Activated CD4-positive, alpha-beta memory T cell treated with anti-CD3 and anti-CD28 coated beads, Interleukin-2, amount 10 ng/mL, durations not matched to agents 7 days and 5 days (primary cell): ENCODE measurements around the gene CHPF2. TPM values are rescaled to one million over a fixed set of nuclear protein-coding genes. Genes with fewer than 3 reads are reported as not detected.

ENCODE experiments used
- CTCF ChIA-PET: fragments of 350-600 bp; sonication (Branson Sonifier 250); formaldehyde crosslinking; loops from one replicate; lab custom pipeline; 2021; ENCODE audit warnings: antibody characterized with exemption, inconsistent platforms; lab: Charles Lee
- POLR2A ChIA-PET: fragments of 350-600 bp; sonication (Branson Sonifier 250); formaldehyde crosslinking; loops from one replicate; lab custom pipeline; 2021; ENCODE audit warnings: antibody characterized with exemption; lab: Charles Lee
- DNase-seq: peaks from one replicate; pipeline ENCODE4 v3.0.0-alpha.2; 2020
- H3K27ac Mint-ChIP-seq: one replicate; pipeline ENCODE4 v1.8.0; 2021; ENCODE audit warnings: mild to moderate bottlenecking, mixed read lengths
- H3K27me3 Mint-ChIP-seq: one replicate; pipeline ENCODE4 v1.8.0; 2021; ENCODE audit warnings: mixed read lengths
- H3K36me3 Mint-ChIP-seq: one replicate; pipeline ENCODE4 v1.8.0; 2021; ENCODE audit warnings: low read depth, mixed read lengths
- H3K4me1 Mint-ChIP-seq: one replicate; pipeline ENCODE4 v1.8.0; 2021; ENCODE audit warnings: mixed read lengths
- H3K4me3 Mint-ChIP-seq: one replicate; pipeline ENCODE4 v1.8.0; 2021; ENCODE audit warnings: mild to moderate bottlenecking, mixed read lengths
- H3K9me3 Mint-ChIP-seq: one replicate; pipeline ENCODE4 v1.8.0; 2021; ENCODE audit warnings: mixed read lengths
- total RNA-seq, 2 experiments: library from RNA; stranded (reverse); gene quantifications; one replicate each; pipeline ENCODE4 v1.2.3, GENCODE V29; 2021

Gene CHPF2
- total RNA-seq, 2 experiments from 2014 or later, result 56.0 to 56.4 TPM

DNA sequence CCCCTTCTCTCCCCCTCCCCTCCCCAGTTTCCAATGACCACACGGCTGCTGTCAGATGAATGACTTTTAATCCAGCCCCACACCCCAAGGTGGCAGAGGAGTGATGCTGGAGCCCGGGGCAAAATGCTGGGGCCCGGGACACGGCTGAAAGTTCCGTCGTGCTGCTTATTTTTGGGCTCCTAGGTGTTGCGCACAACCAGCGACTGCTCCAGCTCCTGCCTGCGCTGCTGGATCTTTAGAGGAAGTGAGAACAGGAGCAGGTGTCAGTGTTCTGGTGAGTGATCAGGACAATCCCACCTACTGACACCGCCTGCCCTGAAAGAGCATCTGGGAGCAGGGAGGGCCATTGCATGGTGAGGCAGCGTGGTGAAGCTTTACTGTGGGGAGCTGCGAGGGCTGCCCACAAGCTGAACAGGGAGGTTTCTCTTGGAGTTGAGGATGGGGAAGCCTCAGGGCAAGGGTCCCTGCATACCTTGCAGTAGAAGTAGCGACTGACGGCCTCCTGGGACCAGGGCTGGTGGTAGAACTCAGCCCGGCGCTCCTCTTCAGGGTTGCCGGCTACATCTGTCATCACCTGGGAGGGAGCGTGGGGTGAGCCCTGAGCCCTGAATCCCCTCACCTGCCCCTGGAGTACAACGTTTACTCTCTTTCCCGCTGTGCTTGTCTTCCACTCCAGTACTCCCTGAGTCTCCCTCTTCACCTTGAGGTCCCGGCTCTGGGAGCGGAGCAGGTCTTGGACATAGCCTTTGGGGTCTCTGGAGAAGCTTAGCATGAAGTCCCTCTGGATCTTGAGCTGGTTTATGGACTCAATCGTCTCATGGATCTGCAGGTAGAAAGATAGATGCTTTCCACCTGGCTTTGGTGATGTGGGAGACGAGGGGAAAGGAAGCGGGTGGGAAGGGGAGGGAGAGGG lies 6.9 kb downstream of the CHPF2 start:
- Mint-ChIP-seq H3K4me3 (no peak overlapping the region), H3K27ac (no peak overlapping the region), H3K36me3 (peaks cover 25% of the 10 kb centered on the region), H3K9me3 (no peaks in the 10 kb centered on the region), H3K4me1 (peaks cover 27% of the 10 kb centered on the region), H3K27me3 (no peaks in the 10 kb centered on the region)
- ChIA-PET CTCF (interaction anchor here (1.4 kb wide), 1 partner anchor 12 kb away, joined by 4 read pairs; the partner anchor contains the start of gene ABCF2), POLR2A (no interaction called here)
- DNase-seq, result no peak

DNA sequence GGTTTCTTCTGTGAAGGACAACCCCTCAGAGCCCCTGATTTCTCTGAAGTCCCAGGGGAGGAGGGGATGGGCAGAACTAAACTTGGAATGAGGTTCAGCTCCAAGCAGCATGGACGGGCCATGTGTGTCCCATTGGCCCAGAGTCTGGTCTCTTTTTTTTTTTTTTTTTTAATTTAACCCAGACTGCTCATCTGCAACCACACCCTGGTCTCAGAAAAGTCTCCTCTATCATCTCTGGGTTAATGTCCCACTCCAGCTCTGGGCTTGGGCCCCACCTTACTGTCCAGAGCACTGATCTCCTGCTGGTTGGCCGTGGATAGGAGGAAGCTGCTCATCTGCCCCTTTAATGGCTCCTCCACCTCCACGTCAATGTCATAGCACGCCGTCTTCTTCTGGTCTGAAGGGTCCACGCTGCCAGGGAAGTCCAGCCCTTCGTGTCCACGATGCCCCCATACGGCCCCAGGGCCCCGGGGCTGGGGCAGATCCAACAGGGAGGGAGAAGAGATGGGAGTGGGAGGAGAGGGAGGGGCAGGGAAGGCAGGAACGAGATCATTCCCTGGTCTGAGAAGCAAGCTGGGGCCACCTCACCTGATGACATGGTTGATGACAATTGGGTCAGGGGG lies 7.7 kb downstream of the CHPF2 start:
- no peak overlapping the region for H3K27ac Mint-ChIP-seq
- H3K4me1 Mint-ChIP-seq, result peaks cover 27% of the 10 kb centered on the region
- H3K27me3 Mint-ChIP-seq, result peaks cover 6% of the 10 kb centered on the region
- no peaks in the 10 kb centered on the region for H3K9me3 Mint-ChIP-seq
- no peak overlapping the region for H3K4me3 Mint-ChIP-seq
- DNase-seq, result no peak
- H3K36me3 Mint-ChIP-seq, result peaks cover 19% of the 10 kb centered on the region
- ChIA-PET POLR2A (no interaction called here), CTCF (interaction anchor here (0.7 to 1.4 kb wide), 2 partner anchors 13 to 72 kb away, joined by 4 read pairs; partner anchors contain the start of gene ABCF2)

DNA sequence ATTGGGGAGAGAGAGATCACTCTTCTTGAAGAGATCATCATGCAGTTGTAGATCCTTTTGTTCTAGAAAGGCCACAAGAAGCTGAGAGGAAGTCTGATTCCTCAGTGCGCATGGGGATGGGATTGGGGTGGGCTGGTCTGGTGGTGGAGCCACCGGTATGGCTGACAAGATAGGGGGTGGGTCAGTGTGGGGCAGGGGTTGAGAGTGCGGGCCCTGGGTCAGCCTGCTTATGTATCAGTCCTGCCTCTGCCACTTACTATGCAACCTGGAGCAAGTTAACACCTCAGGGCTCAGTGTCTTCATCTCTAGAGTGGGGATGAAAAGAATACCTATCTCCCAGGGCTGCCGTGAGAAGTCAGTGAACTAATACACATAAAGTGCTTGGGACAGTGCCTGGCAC lies 8.3 kb downstream of the CHPF2 start:
- peaks cover 8% of the 10 kb centered on the region for H3K27me3 Mint-ChIP-seq
- no peaks in the 10 kb centered on the region for H3K9me3 Mint-ChIP-seq
- peaks cover 17% of the 10 kb centered on the region for H3K36me3 Mint-ChIP-seq
- ChIA-PET CTCF (interaction anchor here (0.7 to 1.4 kb wide), 2 partner anchors 13 to 71 kb away, joined by 4 read pairs; partner anchors contain the start of gene ABCF2), POLR2A (no interaction called here)
- H3K27ac Mint-ChIP-seq, result no peak overlapping the region
- H3K4me3 Mint-ChIP-seq, result no peak overlapping the region
- peaks cover 26% of the 10 kb centered on the region for H3K4me1 Mint-ChIP-seq
- DNase-seq, result no peak

DNA sequence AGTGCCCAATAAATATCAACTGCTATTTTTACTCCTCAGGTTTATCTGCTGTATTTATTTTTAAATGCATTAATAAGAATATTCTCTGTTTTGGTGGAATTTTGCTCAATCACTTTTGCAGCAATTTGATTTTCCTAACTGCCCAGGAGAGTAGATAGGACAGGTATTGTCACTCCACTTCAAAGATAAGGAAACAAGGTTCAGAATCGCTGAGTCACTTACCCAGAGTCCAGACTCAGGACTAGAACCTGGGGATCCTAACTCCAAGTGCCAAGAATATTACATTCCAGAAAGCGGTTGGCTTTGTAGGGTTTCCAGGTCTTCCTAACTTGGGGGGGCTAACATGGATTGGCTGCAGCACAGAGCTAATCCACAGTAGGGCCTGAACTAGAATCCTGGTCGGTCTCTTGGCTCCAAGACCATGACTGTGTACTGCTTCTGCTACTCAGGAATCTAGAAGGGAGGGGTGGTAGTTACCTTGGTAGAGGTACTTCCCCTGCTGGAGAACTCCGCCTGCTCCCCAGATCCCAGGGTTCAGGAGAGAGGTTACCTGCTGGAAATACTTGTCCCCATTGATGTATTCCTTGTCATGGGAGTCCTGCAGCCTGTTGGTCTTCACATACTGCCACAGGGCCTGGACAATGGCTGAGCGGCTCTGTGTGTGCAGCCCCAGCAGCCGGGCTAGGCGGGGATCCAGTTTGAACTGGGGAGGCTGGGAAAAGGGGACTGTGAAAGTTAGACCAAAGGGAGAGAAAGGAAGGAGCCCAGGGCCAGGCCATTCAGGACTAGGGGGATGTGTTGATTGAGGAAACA lies 8.9 kb downstream of the CHPF2 start:
- Mint-ChIP-seq H3K9me3 (no peaks in the 10 kb centered on the region), H3K4me1 (peaks cover 28% of the 10 kb centered on the region), H3K4me3 (no peak overlapping the region), H3K27me3 (peaks cover 12% of the 10 kb centered on the region), H3K36me3 (peaks cover 16% of the 10 kb centered on the region), H3K27ac (no peak overlapping the region)
- POLR2A ChIA-PET, result interaction anchor here (3.4 kb wide), 1 partner anchor 8 kb away, joined by 38 read pairs; the partner anchor contains the start of gene CHPF2
- DNase-seq, result no peak
- CTCF ChIA-PET, result no interaction called here

DNA sequence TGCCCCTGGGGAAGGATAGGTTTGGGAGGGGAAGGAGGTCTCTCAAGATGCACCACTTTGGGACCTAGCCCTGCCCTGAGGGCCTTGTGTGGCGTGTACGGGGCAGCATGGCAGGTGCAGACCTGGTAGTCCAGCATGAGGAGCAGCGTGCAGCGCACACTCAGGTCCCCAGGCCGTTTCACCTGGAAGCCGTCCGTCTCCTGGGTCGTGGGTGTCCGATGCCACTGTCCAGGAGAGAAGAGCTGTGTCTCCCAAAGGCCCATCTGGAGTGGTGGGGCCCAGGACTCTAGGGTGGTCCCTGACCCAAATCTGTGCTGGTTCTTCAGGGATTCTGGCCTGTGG lies 9.4 kb downstream of the CHPF2 start:
- DNase-seq, result no peak
- Mint-ChIP-seq H3K27ac (no peak overlapping the region), H3K36me3 (peaks cover 10% of the 10 kb centered on the region), H3K9me3 (no peaks in the 10 kb centered on the region), H3K27me3 (peaks cover 18% of the 10 kb centered on the region), H3K4me1 (peaks cover 28% of the 10 kb centered on the region), H3K4me3 (no peak overlapping the region)
- ChIA-PET POLR2A (interaction anchor here (3.4 kb wide), 1 partner anchor 9 kb away, joined by 38 read pairs; the partner anchor contains the start of gene CHPF2), CTCF (interaction anchor here (3.7 kb wide), 1 partner anchor 8 kb away, joined by 46 read pairs; the partner anchor contains the start of gene CHPF2)

DNA sequence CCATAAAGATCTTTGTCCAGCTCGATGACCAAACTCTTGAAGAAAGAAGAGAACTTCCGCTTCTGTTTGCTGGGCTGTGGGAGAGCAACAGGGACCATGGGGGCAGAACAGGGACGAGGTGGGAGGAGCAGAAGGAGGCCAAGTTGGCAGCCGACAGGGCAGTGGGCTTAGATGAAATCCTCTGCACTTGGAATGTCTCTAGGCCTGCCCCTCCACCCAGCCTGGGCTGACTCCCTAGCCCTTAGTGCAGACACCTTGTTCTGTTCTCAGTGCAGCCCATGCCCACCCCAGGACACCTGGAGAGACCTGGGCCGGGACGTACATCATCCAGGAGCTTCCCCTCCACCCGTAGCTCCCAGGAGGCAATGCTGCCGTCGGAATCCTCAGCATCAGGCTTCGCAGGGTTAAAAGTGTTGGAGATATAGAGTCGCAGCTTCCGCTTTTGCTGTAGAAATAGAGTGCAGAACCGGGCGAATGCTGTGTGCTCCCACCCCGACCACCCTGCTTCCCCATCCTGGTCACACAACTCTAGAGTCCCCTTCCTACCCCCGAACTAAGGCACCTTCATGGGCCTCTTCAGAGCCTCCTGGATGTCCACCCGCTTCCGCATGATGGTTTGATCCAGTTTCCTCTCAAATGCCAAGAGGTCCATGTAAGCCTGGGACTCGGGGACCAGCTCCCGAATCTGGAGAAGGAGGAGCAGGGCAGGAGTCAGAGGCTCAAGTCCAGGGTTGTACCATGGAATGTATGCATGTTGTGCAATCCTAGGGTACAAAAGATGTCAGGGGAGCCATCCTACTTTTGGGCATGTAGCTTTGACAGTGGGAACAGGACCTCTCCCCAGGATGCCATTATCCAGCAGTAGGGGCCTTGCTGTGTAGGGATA lies 10.1 kb downstream of the CHPF2 start:
- CTCF ChIA-PET, result interaction anchor here (0.8 to 3.7 kb wide), 12 partner anchors 9 to 118 kb away, joined by 3 to 47 read pairs (median 10); partner anchors contain the start of genes ABCF2, CHPF2 and GBX1
- DNase-seq, result no peak
- H3K27ac Mint-ChIP-seq, result no peak overlapping the region
- H3K9me3 Mint-ChIP-seq, result no peaks in the 10 kb centered on the region
- H3K4me3 Mint-ChIP-seq, result no peak overlapping the region
- peaks cover 27% of the 10 kb centered on the region for H3K4me1 Mint-ChIP-seq
- peaks cover 7% of the 10 kb centered on the region for H3K36me3 Mint-ChIP-seq
- POLR2A ChIA-PET, result interaction anchor here (0.6 to 3.4 kb wide), 4 partner anchors 10 to 895 kb away, joined by 3 to 38 read pairs (median 11); partner anchors contain the start of genes ABCF2 and CHPF2
- H3K27me3 Mint-ChIP-seq, result peaks cover 25% of the 10 kb centered on the region

DNA sequence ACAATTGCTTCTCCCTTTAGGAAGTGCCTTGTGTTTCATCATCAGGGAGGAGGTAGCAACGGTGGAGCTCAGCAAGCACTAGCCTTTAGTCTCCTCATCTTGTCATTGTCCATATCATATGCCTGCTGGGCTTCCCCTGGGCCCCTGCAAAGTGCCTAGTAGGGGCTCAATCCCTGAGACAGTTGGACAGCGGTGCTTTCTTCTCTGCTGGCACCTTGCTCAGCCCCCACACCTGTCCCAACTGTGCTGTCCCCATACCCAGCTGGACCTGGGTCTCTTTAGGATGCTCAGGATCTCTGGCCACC lies 10.7 kb downstream of the CHPF2 start:
- ChIA-PET CTCF (interaction anchor here (0.8 to 3.7 kb wide), 13 partner anchors 9 to 229 kb away, joined by 3 to 47 read pairs (median 8); partner anchors contain the start of genes ABCF2, CHPF2 and GBX1), POLR2A (interaction anchor here (0.5 to 3.4 kb wide), 6 partner anchors 10 to 896 kb away, joined by 3 to 38 read pairs (median 3); partner anchors contain the start of genes ABCF2 and CHPF2)
- H3K36me3 Mint-ChIP-seq, result peaks cover 7% of the 10 kb centered on the region
- peaks cover 30% of the 10 kb centered on the region for H3K27me3 Mint-ChIP-seq
- no peak overlapping the region for H3K27ac Mint-ChIP-seq
- H3K4me3 Mint-ChIP-seq, result peak overlapping the region; percentile 2
- DNase-seq, result no peak
- H3K4me1 Mint-ChIP-seq, result peaks cover 29% of the 10 kb centered on the region
- H3K9me3 Mint-ChIP-seq, result no peaks in the 10 kb centered on the region

DNA sequence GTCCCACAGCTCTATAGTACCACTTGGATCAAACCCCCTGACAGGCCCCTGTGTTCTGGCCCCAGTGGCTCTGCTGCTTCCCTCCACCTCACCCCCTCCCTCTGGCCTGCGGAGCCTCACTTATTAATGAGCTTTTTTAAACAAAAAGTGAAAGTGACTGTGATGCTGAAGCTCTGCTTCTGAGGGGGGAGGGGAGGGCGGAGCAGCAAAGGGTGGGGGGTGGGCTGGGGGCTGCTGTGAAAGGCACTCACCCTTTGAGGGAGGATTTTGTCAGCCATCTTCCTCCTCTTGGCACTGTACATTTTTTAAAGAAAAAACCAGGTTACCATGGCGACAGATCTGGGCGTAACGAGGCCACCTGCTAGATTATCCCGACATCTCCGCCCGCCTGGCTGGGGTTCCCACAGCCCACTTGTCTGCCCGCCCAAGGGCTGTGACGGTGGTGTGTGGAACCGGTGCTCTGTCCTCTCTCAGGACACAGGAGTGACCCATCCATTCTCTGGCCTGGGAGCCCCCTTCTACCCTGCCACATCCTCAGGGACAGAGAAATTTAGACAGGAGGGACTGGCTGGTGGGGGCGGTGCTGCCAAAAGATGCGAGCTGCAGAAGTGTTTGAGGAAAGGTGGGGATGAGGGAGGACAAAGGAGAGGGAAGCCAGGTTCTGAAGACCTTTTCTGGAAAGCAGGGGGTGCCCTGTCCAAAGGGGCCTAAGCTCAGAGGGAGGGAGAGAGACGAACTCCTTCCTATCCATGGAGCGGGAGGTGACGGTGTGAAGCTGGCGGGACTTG lies 11.3 kb downstream of the CHPF2 start:
- DNase-seq, result peak; percentile 43
- H3K36me3 Mint-ChIP-seq, result peaks cover 7% of the 10 kb centered on the region
- peak overlapping the region; percentile 2 for H3K4me3 Mint-ChIP-seq
- CTCF ChIA-PET, result interaction anchor here (0.8 to 3.7 kb wide), 42 partner anchors 7 to 357 kb away, joined by 3 to 47 read pairs (median 4); partner anchors contain the start of genes ABCF2, CHPF2 and GBX1
- POLR2A ChIA-PET, result interaction anchor here (0.5 to 3.4 kb wide), 7 partner anchors 11 to 885 kb away, joined by 3 to 38 read pairs (median 3); partner anchors contain the start of genes ABCF2 and CHPF2
- H3K27me3 Mint-ChIP-seq, result peaks cover 34% of the 10 kb centered on the region
- no peak overlapping the region for H3K27ac Mint-ChIP-seq
- H3K4me1 Mint-ChIP-seq, result peaks cover 32% of the 10 kb centered on the region
- H3K9me3 Mint-ChIP-seq, result no peaks in the 10 kb centered on the region

DNA sequence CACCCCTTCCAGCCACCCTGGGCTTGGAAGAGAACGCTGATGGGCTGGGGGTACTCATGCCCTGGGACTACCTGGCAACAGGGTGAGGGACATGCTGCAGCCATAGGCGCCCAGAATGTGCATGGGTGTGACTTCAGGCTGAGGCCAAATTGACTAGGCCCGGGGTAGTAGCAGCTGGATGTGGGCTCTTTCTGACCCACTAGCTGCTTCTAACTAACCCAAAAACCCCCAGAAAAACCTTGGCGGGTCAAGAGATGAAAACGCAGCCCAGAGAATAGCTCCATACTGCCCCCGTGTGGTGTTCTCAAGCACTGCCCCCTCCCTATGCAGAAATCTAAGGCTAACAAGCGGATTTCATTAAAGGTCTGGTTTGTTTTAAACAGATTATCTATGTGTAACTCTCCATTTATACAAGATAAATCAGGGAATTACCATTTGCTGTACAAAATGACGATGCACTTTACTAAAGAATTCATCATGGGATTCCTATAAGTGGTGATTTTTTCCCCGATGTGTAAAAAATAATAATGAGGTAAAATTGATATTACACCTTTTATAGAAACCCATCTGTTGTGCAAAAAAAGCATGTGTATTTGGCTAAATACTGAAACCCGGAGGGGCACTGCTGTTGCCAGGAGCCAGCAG lies 12.0 kb downstream of the CHPF2 start:
- POLR2A ChIA-PET, result interaction anchor here (1.0 to 3.4 kb wide), 4 partner anchors 12 to 120 kb away, joined by 3 to 38 read pairs (median 12); partner anchors contain the start of genes ABCF2 and CHPF2

DNA sequence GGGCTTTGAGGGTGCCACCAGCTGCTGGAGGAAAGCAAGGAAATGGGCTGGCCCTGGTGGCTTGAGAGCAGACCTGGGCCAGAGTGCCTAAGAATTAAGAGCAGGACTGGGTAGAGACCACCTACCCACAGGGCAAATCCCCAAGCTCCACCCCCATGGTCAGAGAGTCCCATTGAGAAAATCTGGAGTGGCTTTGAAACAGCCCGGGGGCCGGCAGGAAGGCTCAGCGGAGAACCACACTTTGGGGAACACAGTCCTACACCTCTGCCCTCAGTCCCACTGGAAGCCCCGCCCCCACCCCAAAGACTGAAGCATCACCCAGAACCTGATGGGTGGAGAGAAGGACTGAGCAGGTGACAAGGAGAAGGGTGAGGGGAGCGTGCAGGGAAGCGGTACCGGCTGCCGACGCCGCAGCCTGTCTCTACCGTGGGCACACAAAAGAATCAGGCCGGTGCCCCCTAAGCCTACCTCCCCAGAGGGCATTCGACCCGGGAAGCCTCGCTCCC lies 12.6 kb downstream of the CHPF2 start:
- Mint-ChIP-seq H3K4me1 (peaks cover 37% of the 10 kb centered on the region), H3K4me3 (no peak overlapping the region), H3K27ac (no peak overlapping the region), H3K9me3 (no peaks in the 10 kb centered on the region), H3K36me3 (peaks cover 4% of the 10 kb centered on the region), H3K27me3 (peaks cover 45% of the 10 kb centered on the region)
- CTCF ChIA-PET, result interaction anchor here (0.6 to 3.7 kb wide), 38 partner anchors 8 to 358 kb away, joined by 3 to 47 read pairs (median 4); partner anchors contain the start of genes ABCF2, CHPF2 and GBX1
- no peak for DNase-seq
- POLR2A ChIA-PET, result interaction anchor here (2.8 to 3.4 kb wide), 2 partner anchors 12 to 18 kb away, joined by 19 to 38 read pairs; partner anchors contain the start of genes ABCF2 and CHPF2

More for the DNA sequence above, 12.0 kb downstream of the CHPF2 start:
- Mint-ChIP-seq H3K4me3 (no peak overlapping the region), H3K27ac (no peak overlapping the region), H3K36me3 (peaks cover 4% of the 10 kb centered on the region), H3K4me1 (peaks cover 34% of the 10 kb centered on the region), H3K27me3 (peaks cover 39% of the 10 kb centered on the region), H3K9me3 (no peaks in the 10 kb centered on the region)
- DNase-seq, result peak; percentile 72
- CTCF ChIA-PET, result interaction anchor here (0.6 to 3.7 kb wide), 41 partner anchors 8 to 358 kb away, joined by 3 to 47 read pairs (median 4); partner anchors contain the start of genes ABCF2, CHPF2 and GBX1
